Measurements from ENCODE around the gene PDSS2. TPM values are rescaled to one million over a fixed set of nuclear protein-coding genes. Genes with fewer than 3 reads are reported as not detected.

PDSS2 gene
- polyA plus RNA-seq, 1 of the 3 experiments (the other 2 are of a cell fraction): 5.6 TPM

- no peaks in the 10 kb centered on the region for H3K9me3 ChIP-seq
- no peaks in the 10 kb centered on the region for H4K20me1 ChIP-seq (ENCODE audit: insufficient read depth)
- H3K4me3 ChIP-seq (ENCODE audit: low read depth in 2 of 2, low read length in 1 of 2): no peak overlapping the region
- no peak overlapping the region for H3K4me2 ChIP-seq
- no peak overlapping the region for H3K27ac ChIP-seq (ENCODE audit: low read depth in 2 of 2, low read length in 1 of 2)
- H3F3A ChIP-seq (replicated peaks; ENCODE audit: insufficient read depth): no peaks in the 10 kb centered on the region
- H3K9me2 ChIP-seq: no peaks in the 10 kb centered on the region
- no peak overlapping the region for H2AFZ ChIP-seq (ENCODE audit: low read depth)
- POLR2A ChIA-PET: no interaction called here
- CTCF ChIA-PET: interaction anchor here (0.6 kb wide), 1 partner anchor 526 kb away, joined by 3 read pairs; no protein-coding TSS in a partner anchor
- no peak for TF ChIP-seq YY1 (IDR thresholded peaks at IDR 0.05; ENCODE audit: low read depth)
- no peak for TF ChIP-seq TEAD4 (IDR thresholded peaks at IDR 0.05; ENCODE audit: borderline replicate concordance, insufficient read depth)
- TF ChIP-seq GATA2 (CRISPR knock-in tag; IDR thresholded peaks at IDR 0.05): no peak
- TF ChIP-seq IRF3 (IDR thresholded peaks at IDR 0.05; ENCODE audit: low read depth, low read length): no peak
- TF ChIP-seq USF2 (IDR thresholded peaks at IDR 0.05; ENCODE audit: borderline replicate concordance, low read depth, low read length): no peak
- TF ChIP-seq FOXM1 (IDR thresholded peaks at IDR 0.05; ENCODE audit: low read depth): no peak
- no peak for TF ChIP-seq PBX3 (IDR thresholded peaks at IDR 0.05)
- no peaks in the 10 kb centered on the region for H3K36me3 ChIP-seq (replicated peaks in 1 of 2; ENCODE audit: control insufficient read depth in 1 of 2, insufficient read depth in 2 of 2, low read length in 1 of 2)
- WGBS (ENCODE audit: low lambda C conversion rate): 100% methylated on average over 1 of the region's 1 CpG
- no peak overlapping the region for H3K9ac ChIP-seq
- H3K4me1 ChIP-seq (ENCODE audit: control insufficient read depth in 1 of 2, insufficient read depth in 2 of 2, low read depth in 1 of 2, low read length in 1 of 2): no peaks in the 10 kb centered on the region; a peak in 1 of 4 replicates
- no peaks in the 10 kb centered on the region for H3K27me3 ChIP-seq (ENCODE audit: insufficient read depth)
- H3K79me2 ChIP-seq (ENCODE audit: insufficient read depth): no peaks in the 10 kb centered on the region
- DNase-seq: no peak
These were observed 185.1 kb downstream of the PDSS2 start for GRCh38 chr6:107274288-107274687.

GRCh38 chr6:107272246-107272645 is 187.1 kb downstream of the PDSS2 start:
- no peak overlapping the region for H3K27ac ChIP-seq (ENCODE audit: low read depth in 2 of 2, low read length in 1 of 2)
- 63% methylated on average over 2 of the region's 2 CpGs for WGBS (ENCODE audit: low lambda C conversion rate)
- no peaks in the 10 kb centered on the region for H3K27me3 ChIP-seq (ENCODE audit: insufficient read depth)
- H3K9ac ChIP-seq: no peak overlapping the region
- no peaks in the 10 kb centered on the region for H3F3A ChIP-seq (replicated peaks; ENCODE audit: insufficient read depth)
- TF ChIP-seq NFIC (IDR thresholded peaks at IDR 0.05; ENCODE audit: borderline replicate concordance) (no peak), NRF1 (IDR thresholded peaks at IDR 0.05; ENCODE audit: low read depth, low read length) (no peak), RCOR1 (IDR thresholded peaks at IDR 0.05; ENCODE audit: low read length) (no peak), JUND (IDR thresholded peaks at IDR 0.05) (no peak), MEF2A (IDR thresholded peaks at IDR 0.05; ENCODE audit: borderline replicate concordance, low read depth) (no peak), CTCF (IDR thresholded peaks at IDR 0.05) (no peak), FOXJ3 (CRISPR knock-in tag; IDR thresholded peaks at IDR 0.05) (no peak), RXRA (IDR thresholded peaks at IDR 0.05; ENCODE audit: borderline replicate concordance, low read depth) (no peak), EP300 (IDR thresholded peaks at IDR 0.05; ENCODE audit: borderline replicate concordance in 1 of 2, low read depth in 1 of 2, low read length in 1 of 2) (no peak), TEAD4 (IDR thresholded peaks at IDR 0.05; ENCODE audit: borderline replicate concordance, insufficient read depth) (no peak)
- DNase-seq: no peak
- no peaks in the 10 kb centered on the region for H3K79me2 ChIP-seq (ENCODE audit: insufficient read depth)
- ChIA-PET CTCF (no interaction called here), POLR2A (no interaction called here)
- H4K20me1 ChIP-seq (ENCODE audit: insufficient read depth): no peaks in the 10 kb centered on the region
- no peaks in the 10 kb centered on the region; a peak in 1 of 4 replicates for H3K4me1 ChIP-seq (ENCODE audit: control insufficient read depth in 1 of 2, insufficient read depth in 2 of 2, low read depth in 1 of 2, low read length in 1 of 2)
- no peak overlapping the region for H2AFZ ChIP-seq (ENCODE audit: low read depth)
- no peak overlapping the region for H3K4me2 ChIP-seq
- no peak overlapping the region for H3K4me3 ChIP-seq (ENCODE audit: low read depth in 2 of 2, low read length in 1 of 2)
- H3K9me2 ChIP-seq: no peaks in the 10 kb centered on the region
- H3K9me3 ChIP-seq: no peaks in the 10 kb centered on the region
- H3K36me3 ChIP-seq (replicated peaks in 1 of 2; ENCODE audit: control insufficient read depth in 1 of 2, insufficient read depth in 2 of 2, low read length in 1 of 2): no peaks in the 10 kb centered on the region
